G401 (cell line): ENCODE data around the gene NCAM1. TPM values are rescaled to one million over a fixed set of nuclear protein-coding genes. Genes with fewer than 3 reads are reported as not detected.

ENCODE experiments used
- DNase-seq: peaks from one replicate; pipeline ENCODE4 v3.0.0-alpha.2; 2015; ENCODE audit warnings: low spot score
- in situ Hi-C: cut with HindIII; loops from 2 replicates; pipeline ENCODE4 v1.10.0; 2016; ENCODE audit warnings: low sequenced_read_pairs, mixed read lengths
- total RNA-seq: library from RNA; depleted of rRNA; stranded (reverse); fragments of >200 nt; shearing (Covaris generic); gene quantifications from 2 replicates; pipeline ENCODE4 v1.2.3, GENCODE V29; 2014

NCAM1 gene
- total RNA-seq, 1 experiment from 2014 or later, result not detected

GRCh38 chr11:113178381-113179070 lies 217.3 kb downstream of the NCAM1 start:
- in situ Hi-C loops, result no loop called here
- peak; percentile 77 for DNase-seq

GRCh38 chr11:113179181-113179704 lies 218.0 kb downstream of the NCAM1 start:
- in situ Hi-C loops, result no loop called here
- peak; percentile 66 for DNase-seq

- DNase-seq, result no peak
- in situ Hi-C loops, result no loop called here
Observed at GRCh38 chr11:113181094-113181493, 219.9 kb downstream of the NCAM1 start.

GRCh38 chr11:113182288-113182687 lies 221.1 kb downstream of the NCAM1 start:
- peak; percentile 51 for DNase-seq
- in situ Hi-C loops, result no loop called here

- DNase-seq, result no peak
Observed at GRCh38 chr11:113184498-113184897, 223.3 kb downstream of the NCAM1 start.

GRCh38 chr11:113188371-113188834 lies 227.2 kb downstream of the NCAM1 start:
- in situ Hi-C loops, result no loop called here
- no peak for DNase-seq

More at GRCh38 chr11:113184498-113184897, 223.3 kb downstream of the NCAM1 start:
- in situ Hi-C loops, result no loop called here

GRCh38 chr11:113189909-113190667 lies 228.9 kb downstream of the NCAM1 start:
- DNase-seq, result no peak
- in situ Hi-C loops, result no loop called here

GRCh38 chr11:113192121-113192925 lies 231.1 kb downstream of the NCAM1 start:
- in situ Hi-C loops, result no loop called here
- no peak for DNase-seq

- in situ Hi-C loops, result no loop called here
- DNase-seq, result no peak
Observed at GRCh38 chr11:113193016-113193415, 231.8 kb downstream of the NCAM1 start.

- in situ Hi-C loops, result no loop called here
- peak; percentile 74 for DNase-seq
Observed at GRCh38 chr11:113193946-113194345, 232.7 kb downstream of the NCAM1 start.

GRCh38 chr11:113195728-113196127 lies 234.5 kb downstream of the NCAM1 start:
- no peak for DNase-seq
- in situ Hi-C loops, result no loop called here

- DNase-seq, result no peak
- in situ Hi-C loops, result no loop called here
Observed at GRCh38 chr11:113197446-113197845, 236.2 kb downstream of the NCAM1 start.

- no peak for DNase-seq
- in situ Hi-C loops, result no loop called here
Observed at GRCh38 chr11:113198972-113199661, 237.9 kb downstream of the NCAM1 start.

- in situ Hi-C loops, result no loop called here
Observed at GRCh38 chr11:113199866-113200265, 238.6 kb downstream of the NCAM1 start.

GRCh38 chr11:113201054-113201818 lies 240.0 kb downstream of the NCAM1 start:
- peak; percentile 91 for DNase-seq
- in situ Hi-C loops, result no loop called here

More at GRCh38 chr11:113199866-113200265, 238.6 kb downstream of the NCAM1 start:
- DNase-seq, result no peak

- in situ Hi-C loops, result no loop called here
- DNase-seq, result no peak
Observed at GRCh38 chr11:113202431-113202830, 241.2 kb downstream of the NCAM1 start.

GRCh38 chr11:113203141-113203753 lies 242.0 kb downstream of the NCAM1 start:
- no peak for DNase-seq
- in situ Hi-C loops, result no loop called here

- in situ Hi-C loops, result no loop called here
- no peak for DNase-seq
Observed at GRCh38 chr11:113204280-113204679, 243.1 kb downstream of the NCAM1 start.
